Neuron (in vitro differentiated cells): ENCODE results near the gene CDH15.
"Not testable (repeated sequence)": the region's sequence is repeated elsewhere in the genome, so short reads cannot be mapped to it uniquely, and the experiment has no call there.

ENCODE experiments used
- H2AFZ ChIP-seq: one replicate; pipeline ENCODE4 v1.6.1; 2013; ENCODE audit warnings: low read depth, mild to moderate bottlenecking, inconsistent platforms, low read length, moderate library complexity
- H3K27me3 ChIP-seq: one replicate; pipeline ENCODE4 v1.6.1; 2013; ENCODE audit warnings: low read length; ENCODE audit not compliant: insufficient read depth
- H3K36me3 ChIP-seq: one replicate; pipeline ENCODE4 v1.6.1; 2013; ENCODE audit warnings: low read length; ENCODE audit not compliant: insufficient read depth
- H3K4me1 ChIP-seq: one replicate; pipeline ENCODE4 v1.6.1; 2013; ENCODE audit warnings: low read length; ENCODE audit not compliant: insufficient read depth
- H3K4me3 ChIP-seq: 2 replicates; pipeline ENCODE4 v1.5.1; 2013; ENCODE audit warnings: mild to moderate bottlenecking, low read length, moderate library complexity
- H3K9me3 ChIP-seq: one replicate; pipeline ENCODE4 v1.6.1; 2013; ENCODE audit warnings: low read length

CDH15 gene

DNA sequence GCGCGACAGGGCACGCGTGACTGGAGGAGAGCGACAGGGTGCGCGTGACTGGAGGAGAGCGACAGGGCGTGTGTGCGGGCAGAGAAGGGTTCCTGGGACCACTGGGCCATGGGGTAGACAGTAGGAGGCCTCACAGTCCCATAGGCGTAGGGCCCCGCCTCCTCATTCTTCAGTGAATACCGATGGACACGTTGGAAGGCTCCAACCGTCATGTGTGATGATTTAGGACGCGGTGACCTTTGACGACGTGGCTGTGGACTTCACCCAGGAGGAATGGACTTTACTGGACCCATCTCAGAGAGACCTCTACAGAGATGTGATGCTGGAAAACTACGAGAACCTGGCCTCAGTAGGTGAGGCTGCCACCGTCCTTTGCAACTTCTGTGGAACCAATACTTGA is 51.4 kb downstream of the CDH15 start:
- peaks cover 15% of the 10 kb centered on the region for H3K9me3 ChIP-seq
- H3K4me1 ChIP-seq = no peaks in the 10 kb centered on the region
- peaks cover 62% of the 10 kb centered on the region for H3K36me3 ChIP-seq
- H3K27me3 ChIP-seq = no peaks in the 10 kb centered on the region
- H2AFZ ChIP-seq = no peak overlapping the region
- no peak overlapping the region for H3K4me3 ChIP-seq

GRCh38 chr16:89224665-89225064 is 53.1 kb downstream of the CDH15 start:
- Histone ChIP-seq H2AFZ (no peak overlapping the region), H3K9me3 (peaks cover 21% of the 10 kb centered on the region), H3K4me1 (no peaks in the 10 kb centered on the region), H3K27me3 (no peaks in the 10 kb centered on the region), H3K36me3 (peaks cover 79% of the 10 kb centered on the region), H3K4me3 (no peak overlapping the region)

DNA sequence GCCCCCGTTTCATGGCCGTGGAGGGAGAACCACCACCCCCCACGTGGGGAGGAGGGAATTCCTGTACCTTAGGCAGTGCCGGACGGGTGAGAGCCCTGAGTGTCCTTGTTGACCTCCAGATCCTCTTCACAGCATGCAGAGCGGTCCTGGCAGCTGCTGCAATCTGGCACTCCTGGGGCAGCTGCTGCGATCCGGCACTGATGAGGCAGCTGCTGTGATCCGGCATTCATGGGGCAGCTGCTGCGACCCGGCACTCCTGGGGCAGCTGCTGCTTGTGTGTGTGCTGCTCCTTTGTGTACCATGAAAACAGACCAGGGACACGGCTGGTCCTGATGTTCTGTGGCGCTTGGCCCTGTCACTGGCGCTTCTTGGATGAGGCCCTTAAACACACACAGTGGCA is 58.7 kb downstream of the CDH15 start:
- H2AFZ ChIP-seq = no peak overlapping the region
- H3K27me3 ChIP-seq = no peaks in the 10 kb centered on the region
- peaks cover 22% of the 10 kb centered on the region for H3K9me3 ChIP-seq
- H3K36me3 ChIP-seq = peaks cover 84% of the 10 kb centered on the region
- H3K4me1 ChIP-seq = no peaks in the 10 kb centered on the region
- no peak overlapping the region for H3K4me3 ChIP-seq

GRCh38 chr16:89232107-89232506 is 60.6 kb downstream of the CDH15 start:
- H3K36me3 ChIP-seq = peaks cover 75% of the 10 kb centered on the region
- peaks cover 16% of the 10 kb centered on the region for H3K9me3 ChIP-seq
- no peaks in the 10 kb centered on the region for H3K4me1 ChIP-seq

GRCh38 chr16:89233678-89234490 is 62.3 kb downstream of the CDH15 start:
- Histone ChIP-seq H3K4me3 (no peak overlapping the region), H3K27me3 (no peaks in the 10 kb centered on the region), H2AFZ (no peak overlapping the region), H3K4me1 (no peaks in the 10 kb centered on the region), H3K36me3 (peaks cover 58% of the 10 kb centered on the region), H3K9me3 (peaks cover 4% of the 10 kb centered on the region)

More at GRCh38 chr16:89232107-89232506, 60.6 kb downstream of the CDH15 start:
- H2AFZ ChIP-seq = no peak overlapping the region
- no peak overlapping the region for H3K4me3 ChIP-seq
- no peaks in the 10 kb centered on the region for H3K27me3 ChIP-seq

GRCh38 chr16:89237733-89238132 is 66.2 kb downstream of the CDH15 start:
- no peaks in the 10 kb centered on the region for H3K9me3 ChIP-seq
- H3K36me3 ChIP-seq = peaks cover 21% of the 10 kb centered on the region
- no peaks in the 10 kb centered on the region for H3K27me3 ChIP-seq
- no peak overlapping the region for H2AFZ ChIP-seq
- peaks cover 4% of the 10 kb centered on the region for H3K4me1 ChIP-seq
- H3K4me3 ChIP-seq = no peak overlapping the region

- no peaks in the 10 kb centered on the region for H3K36me3 ChIP-seq
- H2AFZ ChIP-seq = no peak overlapping the region
- no peaks in the 10 kb centered on the region for H3K9me3 ChIP-seq
- peak overlapping the region; percentile 70 for H3K4me3 ChIP-seq
- H3K4me1 ChIP-seq = peaks cover 4% of the 10 kb centered on the region
- no peaks in the 10 kb centered on the region for H3K27me3 ChIP-seq
Measured at GRCh38 chr16:89241187-89242007, 69.8 kb downstream of the CDH15 start.

GRCh38 chr16:89242795-89243200 is 71.2 kb downstream of the CDH15 start:
- H2AFZ ChIP-seq = no peak overlapping the region
- peaks cover 7% of the 10 kb centered on the region for H3K4me1 ChIP-seq
- no peaks in the 10 kb centered on the region for H3K9me3 ChIP-seq
- no peak overlapping the region for H3K4me3 ChIP-seq
- H3K27me3 ChIP-seq = no peaks in the 10 kb centered on the region
- no peaks in the 10 kb centered on the region for H3K36me3 ChIP-seq

DNA sequence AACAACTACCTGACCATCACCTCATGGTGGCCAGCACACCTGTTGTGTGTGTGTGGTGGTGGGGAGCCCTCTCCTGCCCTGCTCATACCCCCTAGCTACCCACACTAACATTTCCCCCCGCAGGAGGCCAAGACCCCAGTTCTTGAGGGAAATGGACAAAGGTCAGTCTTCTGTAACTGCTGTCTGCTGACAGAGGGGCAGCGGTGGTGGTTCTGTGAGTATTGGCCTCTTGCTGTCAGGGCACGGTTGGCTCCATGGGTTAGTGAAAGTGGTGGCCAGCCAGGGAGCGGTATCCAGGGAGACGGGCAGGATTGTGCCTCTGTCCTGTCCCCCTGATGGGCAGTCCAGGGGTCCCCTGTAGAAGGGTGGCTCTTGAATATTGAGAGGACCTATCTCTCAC is 72.1 kb downstream of the CDH15 start:
- Histone ChIP-seq H3K4me1 (peaks cover 7% of the 10 kb centered on the region), H3K9me3 (no peaks in the 10 kb centered on the region)

DNA sequence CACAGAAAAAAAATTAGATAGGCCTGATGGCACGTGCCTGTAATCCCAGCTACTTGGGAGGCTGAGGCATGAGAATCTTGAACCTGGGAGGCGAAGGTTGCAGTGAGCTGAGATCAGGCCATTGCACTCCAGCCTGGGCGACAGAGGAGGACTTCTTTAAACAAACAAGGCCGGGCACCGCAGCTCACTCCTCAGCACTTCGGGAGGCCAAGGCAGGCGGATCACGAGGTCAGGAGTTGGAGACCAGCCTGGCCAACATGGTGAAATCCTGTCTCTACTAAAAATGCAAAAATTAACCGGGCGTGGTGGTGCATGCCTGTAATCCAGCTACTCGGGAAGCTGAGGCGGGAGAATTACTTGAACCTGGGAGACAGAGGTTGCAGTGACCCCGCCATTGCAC is 72.7 kb downstream of the CDH15 start:
- H2AFZ ChIP-seq, H3K9me3 ChIP-seq, H3K36me3 ChIP-seq, H3K4me3 ChIP-seq, H3K4me1 ChIP-seq, H3K27me3 ChIP-seq: not testable (repeated sequence)

More for the DNA sequence above, 72.1 kb downstream of the CDH15 start:
- Histone ChIP-seq H3K36me3 (no peaks in the 10 kb centered on the region), H3K27me3 (no peaks in the 10 kb centered on the region), H3K4me3 (no peak overlapping the region), H2AFZ (no peak overlapping the region)

- H3K27me3 ChIP-seq = no peaks in the 10 kb centered on the region
- H2AFZ ChIP-seq = no peak overlapping the region
- H3K4me1 ChIP-seq = peaks cover 7% of the 10 kb centered on the region
- no peaks in the 10 kb centered on the region for H3K36me3 ChIP-seq
- H3K4me3 ChIP-seq = no peak overlapping the region
- peaks cover 2% of the 10 kb centered on the region for H3K9me3 ChIP-seq
Measured at GRCh38 chr16:89244754-89245153, 73.2 kb downstream of the CDH15 start.
